ENCODE results near the gene TMEM53. TPM values are rescaled to one million over a fixed set of nuclear protein-coding genes. Genes with fewer than 3 reads are reported as not detected.
"Not testable (repeated sequence)": the region's sequence is repeated elsewhere in the genome, so short reads cannot be mapped to it uniquely, and the experiment has no call there.

Gene TMEM53
- total RNA-seq, 2 donors from 2014 or later = 3.8 to 5.3 TPM

DNA sequence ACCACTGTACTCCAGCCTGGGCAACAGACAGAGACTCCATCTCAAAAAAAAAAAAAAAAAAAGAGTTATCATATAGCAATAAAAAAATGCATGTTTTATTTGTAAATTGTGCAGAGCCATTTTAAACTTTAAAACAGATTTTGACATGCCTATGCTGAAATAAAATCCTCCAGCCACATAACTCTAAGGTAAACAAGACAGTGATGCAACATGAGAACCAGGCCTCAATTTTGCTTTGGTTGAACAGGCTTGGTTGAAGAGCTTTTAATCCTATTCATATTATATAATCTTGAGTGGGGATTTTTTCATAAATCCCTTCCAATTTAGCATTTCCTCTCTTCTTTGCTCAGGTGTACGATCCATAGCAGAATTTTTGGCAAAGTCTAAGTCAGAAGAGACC lies 26.3 kb upstream of the TMEM53 start:
- intact Hi-C loops (cut with DNase I) = no loop called here
- DNase-seq (ENCODE audit: low spot score) = no peak

DNA sequence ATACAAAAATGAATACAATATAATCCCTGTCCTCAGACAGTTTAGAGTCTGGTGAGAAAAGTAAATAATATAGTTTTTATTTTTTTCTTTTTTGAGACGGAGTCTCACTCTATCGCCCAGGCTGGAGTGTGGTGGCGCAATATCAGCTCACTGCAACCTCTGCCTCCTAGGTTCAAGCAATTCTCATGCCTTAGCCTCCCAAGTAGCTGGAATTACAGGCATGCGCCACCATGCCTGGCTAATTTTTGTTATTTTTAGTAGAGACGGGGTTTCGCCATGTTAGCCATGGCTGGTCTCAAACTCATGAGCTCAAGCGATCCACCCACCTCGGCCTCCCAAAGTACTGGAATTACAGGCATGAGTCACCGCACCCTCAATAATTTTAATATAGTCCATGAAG lies 25.1 kb upstream of the TMEM53 start:
- DNase-seq (ENCODE audit: low spot score); intact Hi-C loops (cut with DNase I): not testable (repeated sequence)

DNA sequence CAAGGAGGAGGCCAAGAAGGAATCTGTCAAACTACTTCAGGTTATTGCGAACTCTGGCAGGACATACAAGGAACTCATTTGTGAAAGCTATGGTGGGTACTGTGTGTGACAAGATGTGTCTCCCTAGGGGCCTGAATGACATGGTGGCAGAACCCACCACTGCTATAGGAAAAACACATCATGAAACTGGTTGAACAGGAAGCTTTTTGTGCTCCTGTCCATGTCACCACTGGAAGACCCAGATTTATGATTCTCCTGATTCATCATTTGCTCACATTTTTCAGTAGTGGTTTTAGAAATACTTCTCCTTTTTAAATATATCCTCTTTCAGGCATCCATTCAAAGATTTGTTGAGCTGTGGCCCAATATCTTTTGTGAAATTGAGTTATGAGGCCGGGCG lies 23.9 kb upstream of the TMEM53 start:
- intact Hi-C loops (cut with DNase I) = no loop called here
- no peak for DNase-seq (ENCODE audit: low spot score)

GRCh38 chr1:44696789-44697345 lies 22.6 kb upstream of the TMEM53 start:
- intact Hi-C loops (cut with DNase I) = no loop called here
- no peak for DNase-seq (ENCODE audit: low spot score)

DNA sequence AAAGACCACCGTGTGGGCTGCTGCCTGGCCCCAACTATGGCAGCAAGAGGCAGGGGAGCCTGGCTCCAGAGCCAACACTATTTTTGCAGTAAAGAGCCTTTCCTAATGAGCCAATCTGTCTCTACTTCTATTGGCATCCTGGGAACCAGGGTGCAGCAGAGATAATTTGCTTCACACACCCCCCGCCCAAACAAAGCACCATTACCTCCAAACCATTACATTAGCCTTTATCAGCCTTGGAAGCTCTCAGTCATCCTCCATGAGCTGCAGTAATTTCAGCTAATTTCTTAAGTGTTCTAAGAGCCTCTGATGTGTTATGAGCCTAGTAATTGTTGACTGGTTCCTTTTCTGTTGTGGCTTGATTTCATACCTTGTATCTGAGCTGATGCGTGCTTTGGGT lies 21.8 kb upstream of the TMEM53 start:
- no peak for DNase-seq (ENCODE audit: low spot score)
- intact Hi-C loops (cut with DNase I) = no loop called here

- DNase-seq (ENCODE audit: low spot score) = no peak
- intact Hi-C loops (cut with DNase I) = no loop called here
Observed at GRCh38 chr1:44695671-44696070, 21.4 kb upstream of the TMEM53 start.

GRCh38 chr1:44694863-44695478 lies 20.7 kb upstream of the TMEM53 start:
- DNase-seq (ENCODE audit: low spot score) = no peak
- intact Hi-C loops (cut with DNase I) = no loop called here

DNA sequence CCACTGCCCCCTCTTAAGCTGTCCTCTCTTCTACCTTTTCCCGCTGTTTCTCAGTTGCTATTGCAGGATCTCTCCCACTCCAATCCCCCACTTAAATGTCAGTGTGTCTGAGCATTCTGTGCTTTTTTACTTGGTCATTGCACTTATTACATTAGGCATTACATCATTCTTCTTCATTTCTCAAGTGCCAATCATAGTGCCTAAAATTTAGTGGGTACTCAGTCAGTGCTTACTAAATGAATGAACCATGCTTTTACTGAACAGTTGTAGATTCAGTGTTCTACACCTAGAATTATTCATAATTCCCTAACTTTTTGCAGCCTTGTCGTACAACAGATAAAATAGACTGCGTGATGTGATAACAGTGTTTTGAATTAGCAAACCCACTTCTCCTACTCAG lies 19.6 kb upstream of the TMEM53 start:
- intact Hi-C loops (cut with DNase I) = no loop called here
- DNase-seq (ENCODE audit: low spot score) = no peak

GRCh38 chr1:44693159-44693558 lies 18.9 kb upstream of the TMEM53 start:
- intact Hi-C loops (cut with DNase I) = no loop called here

GRCh38 chr1:44689447-44689765 lies 15.1 kb upstream of the TMEM53 start:
- DNase-seq (ENCODE audit: low spot score) = no peak
- intact Hi-C loops (cut with DNase I) = no loop called here

More at GRCh38 chr1:44693159-44693558, 18.9 kb upstream of the TMEM53 start:
- DNase-seq (ENCODE audit: low spot score) = no peak

GRCh38 chr1:44688760-44689446 lies 14.6 kb upstream of the TMEM53 start:
- intact Hi-C loops (cut with DNase I) = no loop called here
- DNase-seq (ENCODE audit: low spot score) = no peak

GRCh38 chr1:44685881-44686280 lies 11.6 kb upstream of the TMEM53 start:
- intact Hi-C loops (cut with DNase I) = no loop called here

GRCh38 chr1:44685218-44685617 lies 10.9 kb upstream of the TMEM53 start:
- DNase-seq (ENCODE audit: low spot score) = no peak
- intact Hi-C loops (cut with DNase I) = no loop called here

More at GRCh38 chr1:44685881-44686280, 11.6 kb upstream of the TMEM53 start:
- no peak for DNase-seq (ENCODE audit: low spot score)

DNA sequence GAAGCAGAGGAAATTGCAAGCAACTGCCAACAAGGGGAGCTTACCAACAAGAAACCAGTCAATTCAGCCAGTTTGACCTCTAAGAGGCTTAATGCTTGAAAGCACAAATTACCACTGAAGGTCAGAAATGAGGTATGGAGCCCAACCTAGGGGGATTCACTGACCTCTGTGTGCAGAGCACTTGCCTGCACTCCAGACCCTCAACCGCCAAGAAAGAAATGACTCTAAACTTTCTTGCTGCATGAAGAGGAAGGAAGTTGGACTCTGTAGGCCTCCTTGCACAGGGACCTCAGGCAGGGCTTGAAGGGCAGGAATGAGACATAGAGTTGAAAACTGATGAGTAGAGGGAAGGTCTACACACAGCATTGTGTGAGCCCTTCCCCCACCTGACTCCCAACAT lies 10.2 kb upstream of the TMEM53 start:
- DNase-seq (ENCODE audit: low spot score) = no peak
- intact Hi-C loops (cut with DNase I) = loop anchor here in 1 of 2 donors (5.0 kb wide), 1 partner anchor 522 kb away; no protein-coding TSS in a partner anchor

DNA sequence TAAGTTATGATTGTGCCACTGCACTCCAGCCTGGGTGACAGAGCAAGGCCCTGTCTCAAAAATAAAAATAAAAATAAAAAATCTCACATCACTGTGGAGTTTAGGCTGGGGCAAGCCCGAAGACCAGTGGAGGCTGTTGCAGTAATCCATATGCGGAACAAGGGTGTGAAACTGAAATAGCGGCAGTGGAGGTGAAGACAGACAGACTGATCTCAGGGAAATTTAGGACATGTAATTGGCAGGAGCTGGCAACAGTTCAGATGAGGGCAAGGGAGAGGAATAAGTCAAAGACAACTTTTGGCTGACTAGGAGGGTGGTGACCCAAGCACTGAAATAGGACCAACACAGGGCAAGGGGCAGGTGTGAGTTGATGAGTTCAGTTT lies 8.6 kb upstream of the TMEM53 start:
- no peak for DNase-seq (ENCODE audit: low spot score)
- intact Hi-C loops (cut with DNase I) = loop anchor here in 1 of 2 donors (5.0 kb wide), 1 partner anchor 521 kb away; no protein-coding TSS in a partner anchor

- intact Hi-C loops (cut with DNase I) = loop anchor here in 1 of 2 donors (5.0 kb wide), 1 partner anchor 520 kb away; no protein-coding TSS in a partner anchor
- no peak for DNase-seq (ENCODE audit: low spot score)
Observed at GRCh38 chr1:44681905-44682882, 7.9 kb upstream of the TMEM53 start.

- DNase-seq (ENCODE audit: low spot score) = no peak
- intact Hi-C loops (cut with DNase I) = no loop called here
Observed at GRCh38 chr1:44679468-44679867, 5.2 kb upstream of the TMEM53 start.

DNA sequence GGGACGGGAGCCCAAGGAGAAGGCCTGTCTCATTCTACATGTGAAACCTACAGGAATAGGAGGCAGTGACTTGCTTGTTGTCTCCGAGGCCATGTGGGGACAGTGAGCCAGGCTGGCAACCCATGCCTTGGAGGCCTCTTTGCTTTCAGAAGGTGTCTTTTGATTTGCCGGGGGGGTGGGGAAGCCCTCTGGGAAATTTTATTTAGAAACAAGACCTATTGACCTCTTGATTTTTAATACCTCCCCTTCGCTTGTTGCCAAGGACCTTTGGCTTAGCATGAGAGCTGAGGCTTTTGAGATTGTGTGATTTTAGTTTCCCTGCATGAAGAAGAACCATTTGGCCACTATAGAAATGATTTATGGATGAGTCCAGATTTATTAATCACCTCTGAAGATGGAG lies 4.3 kb upstream of the TMEM53 start:
- intact Hi-C loops (cut with DNase I) = no loop called here
- DNase-seq (ENCODE audit: low spot score) = no peak

DNA sequence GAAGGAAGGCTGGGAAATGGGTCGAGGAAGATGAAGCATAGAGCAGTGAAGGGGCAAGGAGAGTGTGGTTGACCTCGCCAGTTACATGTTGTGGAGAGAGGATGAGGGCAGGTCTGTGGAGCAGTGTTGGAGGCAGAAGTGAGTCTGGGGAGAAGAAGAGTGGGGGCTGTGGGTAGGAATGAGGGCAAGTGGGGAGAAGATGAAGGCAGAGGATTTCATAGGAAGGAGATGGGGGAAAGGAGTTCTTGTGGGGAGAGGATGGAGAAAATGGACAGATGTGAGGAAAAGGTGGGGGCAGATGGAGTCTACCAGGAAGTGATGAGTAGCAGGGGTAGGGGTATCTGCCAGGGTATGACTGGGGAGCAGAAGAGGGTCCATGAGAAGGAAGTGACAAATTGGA lies 3.8 kb upstream of the TMEM53 start:
- no peak for DNase-seq (ENCODE audit: low spot score)

More for the DNA sequence above, 3.8 kb upstream of the TMEM53 start:
- intact Hi-C loops (cut with DNase I) = no loop called here

All from posterior vena cava (tissue), 2 donors.